ENCODE results near the gene PARN.

The PARN gene

DNA sequence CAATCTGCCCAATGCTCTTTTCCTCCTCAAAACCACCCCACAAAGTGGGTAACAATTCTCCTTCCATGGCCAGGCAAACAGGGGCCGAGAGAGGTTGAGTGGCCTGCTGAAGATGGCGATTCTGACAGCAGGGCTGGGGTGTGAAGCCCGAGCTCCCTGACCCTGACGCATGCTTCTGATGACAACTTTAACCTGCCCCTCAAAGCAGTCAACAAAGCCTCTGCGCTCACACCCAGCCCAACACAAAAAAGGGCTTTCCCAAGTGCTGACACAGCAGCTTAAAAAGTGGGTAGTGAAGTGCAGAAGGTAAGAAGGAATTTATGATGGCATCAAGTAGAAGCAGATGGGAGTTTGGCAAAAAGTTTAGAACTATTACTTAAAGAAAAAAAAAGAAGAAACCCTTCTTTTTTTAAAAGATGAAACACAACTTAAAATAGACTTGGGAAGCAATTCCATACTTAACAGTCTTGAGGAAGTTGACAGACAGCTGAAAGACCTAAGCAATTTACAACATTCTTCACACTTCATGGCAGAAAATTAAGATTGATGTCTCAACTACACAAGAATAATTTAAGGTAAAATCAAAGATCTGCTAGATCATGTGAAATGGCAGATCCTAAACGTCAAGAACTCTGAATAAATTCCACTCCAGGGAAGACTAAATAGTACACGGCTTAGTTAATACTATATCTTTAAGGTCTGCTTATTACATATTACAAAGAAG is 133.9 kb downstream of the PARN start:
- DNase-seq = no peak

DNA sequence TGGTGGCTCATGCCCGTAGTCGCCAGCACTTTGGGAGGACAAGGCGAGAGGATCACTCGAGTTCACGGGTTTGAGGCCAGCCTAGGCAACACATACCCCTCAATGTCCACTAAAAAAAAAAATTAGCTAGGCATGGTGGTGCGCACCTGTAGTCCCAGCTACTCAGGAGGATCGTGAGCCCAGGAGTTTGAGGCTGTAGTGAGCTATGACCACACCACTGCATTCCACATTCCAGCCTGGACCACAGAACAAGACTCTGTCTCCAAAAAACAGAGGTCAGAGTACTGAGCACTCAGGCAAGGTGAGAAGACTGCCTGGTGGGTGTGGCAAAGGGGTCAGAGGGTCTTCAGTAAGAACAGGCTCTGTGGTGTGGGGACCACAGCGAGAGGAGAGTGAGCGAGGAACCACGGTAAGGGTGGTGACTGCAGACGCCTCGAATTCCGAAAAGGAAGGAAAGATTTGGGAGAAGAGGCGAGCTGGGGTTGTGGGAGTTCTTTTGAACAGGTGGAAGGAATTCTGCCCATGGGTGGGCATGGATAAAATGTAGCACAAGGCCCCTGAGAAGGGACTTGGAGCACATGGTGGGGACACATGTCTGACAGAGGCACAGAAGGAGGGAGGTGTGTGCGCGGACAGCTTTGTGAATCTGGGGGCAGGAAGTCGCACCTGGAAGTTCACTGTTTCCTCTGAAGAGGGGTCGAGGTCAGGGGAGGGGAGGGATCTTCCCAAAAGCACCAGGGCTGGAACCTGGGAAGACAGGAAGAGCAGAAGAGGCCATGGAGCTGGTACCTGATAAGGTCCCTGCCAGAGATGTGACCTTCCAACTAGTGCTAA is 134.6 kb downstream of the PARN start:
- no peak for DNase-seq

DNA sequence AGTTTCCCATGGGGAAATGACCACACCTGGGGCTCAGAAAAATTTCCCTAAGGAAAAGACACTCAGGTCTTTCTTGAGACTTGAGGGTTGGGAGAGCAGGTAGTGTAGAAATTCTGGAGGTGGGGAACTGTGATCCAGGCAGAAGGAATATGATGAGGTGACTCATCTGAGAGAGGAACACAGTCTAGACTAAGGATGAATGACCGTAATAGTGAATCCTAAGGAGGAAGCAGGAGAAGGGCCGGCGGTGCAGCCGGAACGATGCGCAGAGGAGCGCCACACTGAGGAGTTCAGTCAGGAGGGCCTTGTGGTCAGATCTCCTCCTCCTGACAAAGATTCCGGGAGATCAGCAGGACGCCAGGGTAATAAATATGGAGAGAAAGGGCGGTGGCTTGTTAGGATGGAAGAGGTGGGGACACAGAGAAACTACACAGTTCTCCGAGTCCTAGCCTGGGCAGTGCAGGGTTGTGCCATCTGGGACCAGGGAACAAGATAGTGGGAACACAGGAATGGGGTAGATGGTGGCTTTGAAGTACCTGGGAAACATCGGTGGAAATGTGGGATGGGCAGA is 135.6 kb downstream of the PARN start:
- DNase-seq = no peak

DNA sequence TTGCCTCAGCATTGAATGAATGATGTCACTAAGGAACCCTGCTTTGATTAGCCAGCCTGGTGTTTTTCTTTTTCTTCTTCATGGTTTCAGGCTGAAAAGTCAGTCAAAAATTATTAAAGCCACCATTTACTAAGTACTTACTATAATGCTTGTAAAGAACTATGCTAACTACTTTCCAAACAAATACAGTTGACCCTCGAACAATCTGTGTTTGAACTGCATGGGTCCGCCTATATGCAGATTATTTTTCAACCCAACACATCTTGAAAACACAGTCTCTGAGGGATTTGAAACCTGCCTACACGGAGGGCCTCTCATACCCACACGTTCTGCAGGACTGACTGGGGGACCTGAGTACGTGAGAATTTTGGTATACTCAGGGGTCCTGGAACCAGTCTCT is 136.3 kb downstream of the PARN start:
- DNase-seq = no peak

DNA sequence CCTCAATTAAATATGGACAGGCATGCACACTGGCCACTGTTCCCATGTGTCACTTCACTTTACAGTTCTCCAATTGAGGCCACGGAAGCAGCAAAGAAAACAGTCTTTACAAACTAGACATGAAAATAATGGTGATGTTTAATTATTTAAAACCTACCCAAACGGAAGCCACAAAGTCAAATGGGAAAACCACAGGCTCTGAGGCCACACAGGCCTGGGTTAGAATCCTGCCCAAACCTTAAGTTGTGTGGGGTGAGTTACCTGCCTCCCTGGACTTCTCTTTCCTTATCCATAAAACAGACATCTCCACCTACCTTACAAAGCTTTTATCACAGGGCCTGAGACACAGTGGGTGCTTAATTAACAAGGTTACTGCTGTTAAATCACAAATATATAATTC is 137.4 kb downstream of the PARN start:
- no peak for DNase-seq

- no peak for DNase-seq
Measured at GRCh38 chr16:14491861-14492529, 138.1 kb downstream of the PARN start.

DNA sequence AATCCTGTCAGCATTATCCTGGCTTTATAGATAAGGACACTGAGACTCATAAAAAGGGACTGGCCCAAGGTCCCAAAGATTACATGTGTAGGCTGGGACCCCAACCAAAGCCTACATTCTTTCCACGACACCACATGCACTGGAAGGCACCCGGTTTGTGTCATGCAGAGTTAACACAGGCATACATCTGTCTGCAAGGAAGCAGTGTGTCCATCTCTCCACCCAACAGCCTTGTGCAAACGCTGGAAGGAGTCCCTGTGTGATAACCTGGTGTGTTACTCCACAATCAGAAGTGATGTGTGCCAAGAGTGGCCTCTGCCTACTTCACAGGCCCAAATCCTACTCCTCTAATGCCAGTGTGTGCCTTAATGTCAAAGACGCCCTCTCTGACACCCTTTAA is 139.8 kb downstream of the PARN start:
- DNase-seq = no peak

DNA sequence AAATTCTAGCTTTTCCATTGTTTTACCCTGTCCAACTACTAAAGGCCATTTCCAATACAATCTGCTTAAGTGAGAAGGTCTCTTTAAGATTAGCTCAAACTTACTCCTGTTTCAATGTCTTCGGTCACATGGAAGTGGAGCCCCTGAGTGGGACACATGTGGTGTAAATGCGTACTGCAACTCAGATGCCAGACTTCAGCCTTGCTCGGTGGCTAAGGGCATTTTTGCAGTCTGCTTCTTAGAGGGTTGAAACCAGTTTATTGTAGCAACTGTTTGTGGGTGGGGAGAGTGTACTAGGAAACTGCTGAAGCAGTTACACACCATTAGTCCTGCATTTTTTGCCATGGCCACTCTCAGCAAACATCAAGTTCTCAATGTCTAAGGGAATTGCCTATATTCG is 140.6 kb downstream of the PARN start:
- no peak for DNase-seq

- no peak for DNase-seq
Measured at GRCh38 chr16:14487579-14487978, 142.5 kb downstream of the PARN start.

GRCh38 chr16:14486520-14487303 is 143.3 kb downstream of the PARN start:
- DNase-seq = no peak

DNA sequence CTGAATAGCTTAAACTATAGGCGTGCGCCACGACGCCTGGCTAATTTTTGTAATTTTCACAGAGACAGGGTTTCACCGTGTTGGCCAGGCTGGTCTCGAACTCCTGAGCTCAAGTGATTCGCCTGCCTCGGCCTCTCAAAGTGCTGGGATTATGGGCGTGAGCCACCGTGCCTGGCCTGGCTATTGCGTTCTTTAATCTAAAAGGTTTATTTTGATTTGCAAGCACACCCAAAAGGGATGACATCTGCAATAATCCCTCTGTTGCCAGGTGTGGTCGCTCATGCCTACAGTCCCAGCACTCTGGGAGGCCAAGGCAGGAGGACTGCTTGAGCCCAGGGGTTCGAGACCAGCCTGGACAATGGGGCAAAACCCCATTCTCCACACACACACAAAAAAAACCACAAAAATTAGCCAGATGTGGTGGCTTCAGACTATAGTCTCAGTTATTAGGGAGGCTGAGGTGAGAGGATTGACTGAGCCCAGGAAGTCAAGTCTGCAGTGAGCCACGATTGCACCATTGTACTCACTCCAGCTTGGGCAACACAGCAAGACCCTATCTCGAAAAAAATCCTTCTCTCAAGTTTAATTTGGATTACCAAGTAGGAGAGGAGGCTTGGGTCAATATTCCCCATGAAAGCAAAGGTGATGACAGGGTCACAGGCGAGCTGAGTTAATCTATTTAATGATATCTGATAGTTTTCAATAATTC is 144.1 kb downstream of the PARN start:
- DNase-seq = no peak

- no peak for DNase-seq
Measured at GRCh38 chr16:14485121-14485551, 144.9 kb downstream of the PARN start.

GRCh38 chr16:14483819-14484385 is 146.2 kb downstream of the PARN start:
- DNase-seq = no peak

- no peak for DNase-seq
Measured at GRCh38 chr16:14476183-14476582, 153.9 kb downstream of the PARN start.

- no peak for DNase-seq
Measured at GRCh38 chr16:14475370-14476139, 154.5 kb downstream of the PARN start.

- no peak for DNase-seq
Measured at GRCh38 chr16:14473488-14473887, 156.6 kb downstream of the PARN start.

DNA sequence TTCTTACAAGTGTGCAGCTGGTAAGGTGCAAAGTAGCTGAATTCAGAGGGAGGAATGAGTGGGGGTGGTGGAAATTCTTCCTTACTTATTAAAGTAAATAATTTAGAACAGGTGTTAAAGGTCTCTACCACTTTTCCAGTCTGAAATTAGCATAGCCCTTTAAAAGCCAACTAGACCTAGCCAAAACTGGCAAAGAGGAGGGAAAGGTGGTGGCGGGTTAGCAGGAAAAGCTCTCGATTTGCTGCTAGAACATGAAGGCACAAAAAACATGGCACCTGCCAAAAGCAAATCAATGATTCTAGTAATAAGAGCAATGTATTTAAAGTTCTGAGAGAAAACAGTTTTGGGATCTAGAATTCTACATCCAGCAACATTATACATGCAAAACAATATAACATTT is 157.7 kb downstream of the PARN start:
- DNase-seq = no peak

GRCh38 chr16:14470788-14471187 is 159.3 kb downstream of the PARN start:
- DNase-seq = no peak

DNA sequence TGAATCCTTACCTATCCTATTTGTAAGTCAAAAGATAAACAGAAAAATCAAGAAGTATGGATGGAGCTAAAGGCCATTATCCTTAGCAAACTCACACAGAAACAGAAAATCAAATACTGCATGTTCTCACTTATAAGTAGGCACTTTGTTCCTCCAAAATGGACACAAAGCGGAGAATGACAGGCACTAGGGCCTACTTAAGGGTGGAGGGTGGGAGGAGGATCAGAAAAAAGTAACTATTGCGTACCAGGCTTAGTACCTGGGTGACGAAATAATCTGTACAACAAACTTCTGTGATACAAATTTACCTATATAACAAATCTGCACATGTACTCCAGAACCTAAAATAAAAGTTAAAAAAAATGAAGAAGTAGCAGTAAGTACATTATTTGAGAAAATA is 164.3 kb downstream of the PARN start:
- DNase-seq = no peak

DNA sequence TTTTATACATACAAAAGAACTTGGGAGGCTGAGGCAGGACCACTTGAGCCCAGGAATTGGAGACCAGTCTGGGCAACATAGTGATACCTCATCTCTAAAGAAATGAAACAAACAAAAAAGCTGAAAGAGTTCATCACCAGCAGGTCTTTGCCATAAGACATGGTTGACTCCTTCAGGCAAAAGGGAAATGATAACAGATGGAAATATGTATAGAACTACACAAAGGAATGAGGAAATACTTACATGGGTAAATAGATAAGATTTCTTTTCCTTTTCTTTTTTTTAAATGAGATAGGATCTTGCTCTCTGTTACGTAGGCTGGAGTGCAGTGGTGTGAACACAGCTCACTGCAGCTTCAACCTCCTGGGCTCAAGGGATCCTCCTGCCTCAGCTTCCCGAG is 165.3 kb downstream of the PARN start:
- DNase-seq = no peak

DNA sequence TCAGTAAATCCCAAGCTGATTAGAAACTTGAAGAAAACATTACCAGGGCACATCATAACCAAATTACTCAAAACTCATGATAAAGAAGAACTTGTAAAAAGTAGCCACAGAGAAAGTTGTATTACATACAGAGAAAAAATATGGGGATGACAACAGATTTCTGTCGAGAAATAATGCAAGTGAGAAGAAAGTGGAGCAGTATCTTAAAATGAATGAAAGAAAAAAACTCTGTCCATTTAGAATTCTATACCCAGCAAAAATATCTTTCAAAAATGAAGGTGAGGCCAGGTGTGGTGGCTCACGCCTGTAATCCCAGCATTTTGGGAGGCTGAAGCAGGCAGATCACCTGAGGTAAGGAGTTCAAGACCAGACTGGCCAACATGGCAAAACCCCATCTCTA is 165.9 kb downstream of the PARN start:
- DNase-seq = no peak

Data from CD4-positive, alpha-beta T cell treated with Interferon gamma for 1 hour (primary cell).